GM12878 (cell line): ENCODE results near the gene CLEC18A. TPM values are rescaled to one million over a fixed set of nuclear protein-coding genes. Genes with fewer than 3 reads are reported as not detected.

ENCODE experiments used
- ATAC-seq: fragments of 200-7000 bp; cut with Tn5 transposase; 3 replicates; pipeline ENCODE4 v1.9.1; 2020; ENCODE audit warnings: mild to moderate bottlenecking, moderate library complexity
- BruUV-seq: library from RNA; stranded (reverse); fragments of 400-500 nt; replicated peaks from 2 replicates; lab custom pipeline; 2021; lab: Mats Ljungman, UMichigan
- CTCF ChIA-PET: fragments of 300-600 bp; sonication (Branson Sonifier 250); formaldehyde crosslinking; extraction: SDS; loops from one replicate; lab custom pipeline; 2021; ENCODE audit warnings: inconsistent platforms; lab: Yijun Ruan, JAX
- POLR2A ChIA-PET: fragments of 350-600 bp; formaldehyde crosslinking; extraction: SDS; loops from one replicate; lab custom pipeline; 2021; ENCODE audit warnings: inconsistent platforms; lab: Charles Lee
- RAD21 ChIA-PET: fragments of 300-600 bp; sonication (Branson Sonifier 250); formaldehyde crosslinking; loops from one replicate; lab custom pipeline; 2023; ENCODE audit warnings: antibody characterized with exemption; ENCODE audit not compliant: unreplicated experiment; lab: Charles Lee
- SMC1A ChIA-PET: fragments of 300-600 bp; sonication (Branson Sonifier 250); formaldehyde crosslinking; loops from one replicate; lab custom pipeline; 2023; ENCODE audit not compliant: unreplicated experiment, uncharacterized antibody; lab: Charles Lee
- DNase-seq: peaks from one replicate; pipeline ENCODE4 v3.0.0-alpha.2; 2011; ENCODE audit warnings: low read depth, low spot score
- FAIRE-seq: peaks from 3 replicates; lab custom pipeline; 2011; peaks lifted over from hg19 to GRCh38; lab: Jason Lieb, UNC
- H2AFZ ChIP-seq: 2 replicates; pipeline ENCODE4 v1.6.0; 2011; ENCODE audit warnings: low read depth, low read length, control low read depth; ENCODE audit not compliant: control insufficient read depth
- H3K27ac ChIP-seq: 2 replicates; pipeline ENCODE4 v1.5.1; 2011; ENCODE audit warnings: control low read depth; ENCODE audit not compliant: control insufficient read depth, insufficient read depth
- H3K27me3 ChIP-seq, 2 experiments: replicated peaks in 1 of 2; 2 replicates each; pipeline versions ENCODE4 v1.6.0 to v1.6.1; 2011; ENCODE audit warnings: low read length in 1 of 2; ENCODE audit not compliant: control insufficient read depth in 2 of 2, insufficient read depth in 2 of 2
- H3K36me3 ChIP-seq, 2 experiments: 2 replicates each; pipeline ENCODE4 v1.5.1; 2011; ENCODE audit warnings: low read length in 1 of 2; ENCODE audit not compliant: control insufficient read depth in 2 of 2, insufficient read depth in 2 of 2
- H3K4me1 ChIP-seq: 2 replicates; pipeline ENCODE4 v1.6.1; 2011; ENCODE audit warnings: mild to moderate bottlenecking, low read length, moderate library complexity, mixed read lengths; ENCODE audit not compliant: control insufficient read depth, insufficient read depth
- H3K4me2 ChIP-seq: 2 replicates; pipeline ENCODE4 v1.6.0; 2011; ENCODE audit warnings: control low read depth; ENCODE audit not compliant: control insufficient read depth, insufficient read depth
- H3K4me3 ChIP-seq: fragments of 200-600 bp; sonication (generic); 2 replicates; pipeline ENCODE4 v1.5.1; 2016
- H3K79me2 ChIP-seq: 2 replicates; pipeline ENCODE4 v1.6.0; 2011; ENCODE audit warnings: low read length; ENCODE audit not compliant: control insufficient read depth, insufficient read depth
- H3K9ac ChIP-seq: 2 replicates; pipeline ENCODE4 v1.8.0; 2011; ENCODE audit warnings: low read length, control low read depth, mixed read lengths; ENCODE audit not compliant: control insufficient read depth, insufficient read depth
- H3K9me3 ChIP-seq: replicated peaks from 3 replicates; pipeline ENCODE4 v1.5.1; 2011; ENCODE audit warnings: mild to moderate bottlenecking, low read length; ENCODE audit not compliant: control insufficient read depth, insufficient read depth
- H4K20me1 ChIP-seq: 2 replicates; pipeline ENCODE4 v1.6.0; 2011; ENCODE audit not compliant: control insufficient read depth, insufficient read depth
- CBFB ChIP-seq: IDR thresholded peaks from 2 replicates; pipeline ENCODE4 v1.6.1; 2016; ENCODE audit warnings: antibody characterized with exemption, low read depth
- ETV6 ChIP-seq, 2 experiments: fragments of 450-650 bp in 1 of 2; IDR thresholded peaks in 1 of 2; conservative IDR thresholded peaks in 1 of 2; 2 replicates each; pipeline ENCODE4 v1.6.1; 2014; ENCODE audit warnings: antibody characterized with exemption in 1 of 2, borderline replicate concordance in 1 of 2, low read depth in 1 of 2, mild to moderate bottlenecking in 1 of 2, moderate library complexity in 1 of 2
- HDAC2 ChIP-seq: fragments of 200-600 bp; sonication (generic); IDR thresholded peaks from 2 replicates; pipeline ENCODE4 v1.6.1; 2017
- HDGF ChIP-seq: fragments of 450-650 bp; IDR thresholded peaks from 2 replicates; pipeline ENCODE4 v1.6.1; 2016; ENCODE audit warnings: antibody characterized with exemption
- MTA2 ChIP-seq: fragments of 450-650 bp; IDR thresholded peaks from 2 replicates; pipeline ENCODE4 v1.6.1; 2016; ENCODE audit warnings: low read depth, mild to moderate bottlenecking, moderate library complexity
- MYC ChIP-seq: IDR thresholded peaks from 2 replicates; pipeline ENCODE4 v1.6.1; 2011; ENCODE audit warnings: mild to moderate bottlenecking, low read length, moderate library complexity, inconsistent platforms; ENCODE audit not compliant: insufficient read depth, insufficient replicate concordance, insufficient read length, severe bottlenecking
- SRF ChIP-seq, 2 experiments: IDR thresholded peaks; 2 replicates each; pipeline ENCODE4 v1.6.1; 2011; ENCODE audit warnings: low read depth in 2 of 2, low read length in 2 of 2, mild to moderate bottlenecking in 1 of 2, moderate library complexity in 1 of 2
- STAT1 ChIP-seq: fragments of 450-650 bp; conservative IDR thresholded peaks from 2 replicates; pipeline ENCODE4 v1.6.1; 2014; ENCODE audit warnings: antibody characterized with exemption, mild to moderate bottlenecking
- WGBS: methylation state at CpG from one replicate; pipeline ENCODE4 v1.1.6; 2016; ENCODE audit warnings: low lambda C conversion rate; ENCODE audit not compliant: insufficient replicate concordance, insufficient coverage; ENCODE audit errors: missing lambda C conversion rate; 5-methylcytosine and 5-hydroxymethylcytosine counted together
- in situ Hi-C: fragments of 300-500 bp; cut with MboI; formaldehyde crosslinking; loops from 9 replicates; pipeline ENCODE4 v1.14.3; 2018; ENCODE audit warnings: mixed read lengths
- intact Hi-C: fragments of 100-400 bp; cut with micrococcal nuclease; formaldehyde crosslinking; loops from one replicate; pipeline ENCODE4 v1.14.2; 2022; ENCODE audit not compliant: unreplicated experiment
- polyA plus RNA-seq, 11 experiments: library from polyadenylated mRNA; depleted of rRNA in 4 of 11; unstranded in 6 of 11; stranded (reverse) in 5 of 11; fragments of >200 nt; fragmentation: Nextera tagmentation in 4 of 11; fragmentation: Illumina TruSeq in 1 of 11; extraction: Ambion mirVana in 4 of 11; extraction: Trizol in 1 of 11; gene quantifications; 1 replicate in 1 of 11; 2 replicates in 10 of 11; pipeline versions ENCODE4 v1.2.1 to v1.2.3, GENCODE V29; 2011 to 2016; ENCODE audit warnings: inconsistent platforms in 2 of 11, missing spikeins in 2 of 11, low read depth in 1 of 11
- total RNA-seq, 4 experiments: library from RNA; depleted of rRNA in 3 of 4; stranded (reverse); fragments of >200 nt in 3 of 4; fragmentation: Illumina TruSeq in 1 of 4; extraction: Trizol in 1 of 4; gene quantifications; 2 replicates each; pipeline versions ENCODE4 v1.2.1 to v1.2.3, GENCODE V29; 2013 to 2021
- TF ChIP-seq, protein P1 (sequence below): fragments of 150-350 bp; IDR thresholded peaks from 2 replicates; pipeline ENCODE4 v1.6.1; 2014; ENCODE audit warnings: mild to moderate bottlenecking, low read depth, low read length

Gene CLEC18A
- total and polyA plus RNA-seq, 10 of the 15 experiments (the other 5 are each of a cell fraction or from before 2014, with no cell fraction given), result 0.03 to 0.26 (median 0.10) TPM; not detected in 4

DNA sequence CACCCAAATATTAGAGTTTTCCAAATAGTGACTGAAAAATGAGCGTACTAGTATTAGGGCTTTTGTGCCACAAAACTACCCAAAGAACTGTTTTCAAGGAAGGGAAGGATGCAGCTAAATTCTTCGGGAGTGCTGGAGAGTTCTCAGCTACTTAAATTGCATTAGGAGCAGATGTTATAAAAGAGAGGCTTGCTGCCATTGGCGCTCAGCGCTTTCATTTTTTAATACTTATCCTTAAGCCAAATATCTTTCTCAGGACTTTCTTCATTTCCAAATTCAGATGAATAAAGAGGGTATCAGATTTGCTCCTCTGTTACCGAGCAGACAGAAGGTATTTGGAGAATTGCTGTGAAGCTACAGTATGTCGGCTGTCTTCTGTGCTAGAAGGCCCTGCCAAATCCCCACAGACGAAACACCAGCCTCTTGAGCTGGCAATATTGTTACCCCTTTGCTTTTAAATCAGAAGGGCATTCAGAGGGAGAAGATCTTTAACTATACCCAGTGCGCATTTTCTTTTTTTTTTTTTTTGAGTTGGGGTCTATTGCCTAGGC lies 47.2 kb upstream of the CLEC18A start (continued):
- TF ChIP-seq, protein P1, sequence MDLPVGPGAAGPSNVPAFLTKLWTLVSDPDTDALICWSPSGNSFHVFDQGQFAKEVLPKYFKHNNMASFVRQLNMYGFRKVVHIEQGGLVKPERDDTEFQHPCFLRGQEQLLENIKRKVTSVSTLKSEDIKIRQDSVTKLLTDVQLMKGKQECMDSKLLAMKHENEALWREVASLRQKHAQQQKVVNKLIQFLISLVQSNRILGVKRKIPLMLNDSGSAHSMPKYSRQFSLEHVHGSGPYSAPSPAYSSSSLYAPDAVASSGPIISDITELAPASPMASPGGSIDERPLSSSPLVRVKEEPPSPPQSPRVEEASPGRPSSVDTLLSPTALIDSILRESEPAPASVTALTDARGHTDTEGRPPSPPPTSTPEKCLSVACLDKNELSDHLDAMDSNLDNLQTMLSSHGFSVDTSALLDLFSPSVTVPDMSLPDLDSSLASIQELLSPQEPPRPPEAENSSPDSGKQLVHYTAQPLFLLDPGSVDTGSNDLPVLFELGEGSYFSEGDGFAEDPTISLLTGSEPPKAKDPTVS, result no peak
- TF ChIP-seq STAT1, result no peak
- TF ChIP-seq CBFB, result no peak
- no peak for TF ChIP-seq HDAC2
- no peak for TF ChIP-seq HDGF
- TF ChIP-seq ETV6 (conservative IDR thresholded peaks at IDR 0.05 in 1 of 2, IDR thresholded peaks at IDR 0.05 in 1 of 2; ENCODE audit: borderline replicate concordance in 1 of 2, low read depth in 1 of 2), result no peak
- TF ChIP-seq MYC, result no peak

DNA sequence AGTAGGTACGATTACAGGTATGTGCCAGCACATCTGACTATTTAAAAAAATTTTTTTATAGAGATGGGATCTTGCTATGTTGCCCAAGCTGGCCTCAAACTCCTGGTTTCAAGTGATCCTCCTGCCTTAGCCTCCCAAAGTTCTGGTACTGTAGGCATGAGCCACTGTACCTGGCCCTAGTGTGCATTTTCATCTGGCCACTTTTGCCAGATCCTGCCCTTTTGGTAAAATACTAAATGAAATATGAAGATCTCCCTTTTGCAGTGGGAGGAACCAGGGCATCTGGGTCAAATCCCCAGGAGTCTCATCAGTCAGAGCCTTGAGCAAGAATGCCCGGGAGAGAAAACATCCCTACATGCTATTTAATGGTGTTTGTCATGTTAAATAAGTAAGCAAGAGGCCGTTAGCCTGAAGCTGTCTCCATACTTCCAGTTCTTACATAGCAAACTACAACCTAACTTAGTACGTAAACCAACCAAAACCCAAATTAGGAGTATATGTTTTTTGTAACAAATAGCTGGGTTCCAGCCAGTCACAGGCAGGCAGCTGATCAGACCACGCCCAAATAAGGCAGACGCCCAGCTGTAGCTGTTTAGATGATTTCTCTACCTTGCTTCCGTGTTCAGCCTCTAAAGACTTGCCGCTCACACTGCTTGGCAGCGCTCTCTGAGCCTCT lies 46.5 kb upstream of the CLEC18A start:
- no TSS peak for BruUV-seq
- FAIRE-seq (no peak), DNase-seq (no peak), ATAC-seq (no peak)
- intact Hi-C loops, result no loop called here
- 96% methylated on average over 9 of the region's 9 CpGs for WGBS
- no peak overlapping the region for H3K4me2 ChIP-seq
- H3K79me2 ChIP-seq, result no peaks in the 10 kb centered on the region
- ChIA-PET POLR2A (interaction anchor here (1.0 kb wide), 1 partner anchor 24 kb away, joined by 5 read pairs; no protein-coding TSS in a partner anchor), RAD21 (no interaction called here), CTCF (interaction anchor here (1.6 kb wide), 1 partner anchor 26 kb away, joined by 4 read pairs; no protein-coding TSS in a partner anchor), SMC1A (interaction anchor here (1.0 kb wide), 1 partner anchor 8 kb away, joined by 4 read pairs; no protein-coding TSS in a partner anchor)
- no peak overlapping the region for H3K27ac ChIP-seq
- H3K36me3 ChIP-seq, result peaks cover 2 to 4% of the 10 kb centered on the region in 2 experiments; a peak in 2 of 4 replicates
- H3K27me3 ChIP-seq, result no peaks in the 10 kb centered on the region
- no peak overlapping the region for H2AFZ ChIP-seq
- in situ Hi-C loops, result no loop called here
- no peaks in the 10 kb centered on the region for H3K4me1 ChIP-seq
- H3K9ac ChIP-seq, result no peak overlapping the region
- H3K9me3 ChIP-seq, result no peaks in the 10 kb centered on the region
- no peaks in the 10 kb centered on the region for H4K20me1 ChIP-seq
- peak; percentile 34 to 42; a peak in 3 of 4 replicates for TF ChIP-seq SRF (IDR thresholded peaks at IDR 0.05; ENCODE audit: low read depth in 2 of 2, low read length in 2 of 2)
- TF ChIP-seq MTA2, result no peak
- no peak overlapping the region for H3K4me3 ChIP-seq
